ENCODE measurements around the gene KRT85.
A peak's percentile ranks its signal among the peaks of the same experiment; 100 is the strongest.

The KRT85 gene

GRCh38 chr12:52395761-52396434 lies 28.6 kb upstream of the KRT85 start:
- peak; percentile 76 for DNase-seq (ENCODE audit: low read depth)
- TF ChIP-seq CTCF (conservative IDR thresholded peaks at IDR 0.05; ENCODE audit: control insufficient read depth, insufficient read depth, low read depth, low read length): peak; percentile 29
- no peak overlapping the region for H3K4me3 ChIP-seq (ENCODE audit: control insufficient read depth, low read depth, low read length)

GRCh38 chr12:52394836-52395405 lies 27.6 kb upstream of the KRT85 start:
- H3K4me3 ChIP-seq (ENCODE audit: control insufficient read depth, low read depth, low read length): no peak overlapping the region
- DNase-seq (ENCODE audit: low read depth): no peak
- TF ChIP-seq CTCF (conservative IDR thresholded peaks at IDR 0.05; ENCODE audit: control insufficient read depth, insufficient read depth, low read depth, low read length): no peak

- no peak for DNase-seq (ENCODE audit: low read depth)
- TF ChIP-seq CTCF (conservative IDR thresholded peaks at IDR 0.05; ENCODE audit: control insufficient read depth, insufficient read depth, low read depth, low read length): no peak
- no peak overlapping the region for H3K4me3 ChIP-seq (ENCODE audit: control insufficient read depth, low read depth, low read length)
Measured at GRCh38 chr12:52392465-52393007, 25.3 kb upstream of the KRT85 start.

- no peak for TF ChIP-seq CTCF (conservative IDR thresholded peaks at IDR 0.05; ENCODE audit: control insufficient read depth, insufficient read depth, low read depth, low read length)
- H3K4me3 ChIP-seq (ENCODE audit: control insufficient read depth, low read depth, low read length): no peak overlapping the region
- DNase-seq (ENCODE audit: low read depth): peak; percentile 16
Measured at GRCh38 chr12:52391618-52392002, 24.3 kb upstream of the KRT85 start.

- no peak overlapping the region for H3K4me3 ChIP-seq (ENCODE audit: control insufficient read depth, low read depth, low read length)
- DNase-seq (ENCODE audit: low read depth): peak; percentile 38
- peak; percentile 79 for TF ChIP-seq CTCF (conservative IDR thresholded peaks at IDR 0.05; ENCODE audit: control insufficient read depth, insufficient read depth, low read depth, low read length)
Measured at GRCh38 chr12:52390739-52391617, 23.7 kb upstream of the KRT85 start.

GRCh38 chr12:52389313-52390207 lies 22.3 kb upstream of the KRT85 start:
- peak; percentile 35 for DNase-seq (ENCODE audit: low read depth)
- no peak for TF ChIP-seq CTCF (conservative IDR thresholded peaks at IDR 0.05; ENCODE audit: control insufficient read depth, insufficient read depth, low read depth, low read length)

More at GRCh38 chr12:52389313-52390207, 22.3 kb upstream of the KRT85 start:
- no peak overlapping the region for H3K4me3 ChIP-seq (ENCODE audit: control insufficient read depth, low read depth, low read length)
